ENCODE measurements around the gene LY6G6D.

Gene LY6G6D, protein sequence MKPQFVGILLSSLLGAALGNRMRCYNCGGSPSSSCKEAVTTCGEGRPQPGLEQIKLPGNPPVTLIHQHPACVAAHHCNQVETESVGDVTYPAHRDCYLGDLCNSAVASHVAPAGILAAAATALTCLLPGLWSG

DNA sequence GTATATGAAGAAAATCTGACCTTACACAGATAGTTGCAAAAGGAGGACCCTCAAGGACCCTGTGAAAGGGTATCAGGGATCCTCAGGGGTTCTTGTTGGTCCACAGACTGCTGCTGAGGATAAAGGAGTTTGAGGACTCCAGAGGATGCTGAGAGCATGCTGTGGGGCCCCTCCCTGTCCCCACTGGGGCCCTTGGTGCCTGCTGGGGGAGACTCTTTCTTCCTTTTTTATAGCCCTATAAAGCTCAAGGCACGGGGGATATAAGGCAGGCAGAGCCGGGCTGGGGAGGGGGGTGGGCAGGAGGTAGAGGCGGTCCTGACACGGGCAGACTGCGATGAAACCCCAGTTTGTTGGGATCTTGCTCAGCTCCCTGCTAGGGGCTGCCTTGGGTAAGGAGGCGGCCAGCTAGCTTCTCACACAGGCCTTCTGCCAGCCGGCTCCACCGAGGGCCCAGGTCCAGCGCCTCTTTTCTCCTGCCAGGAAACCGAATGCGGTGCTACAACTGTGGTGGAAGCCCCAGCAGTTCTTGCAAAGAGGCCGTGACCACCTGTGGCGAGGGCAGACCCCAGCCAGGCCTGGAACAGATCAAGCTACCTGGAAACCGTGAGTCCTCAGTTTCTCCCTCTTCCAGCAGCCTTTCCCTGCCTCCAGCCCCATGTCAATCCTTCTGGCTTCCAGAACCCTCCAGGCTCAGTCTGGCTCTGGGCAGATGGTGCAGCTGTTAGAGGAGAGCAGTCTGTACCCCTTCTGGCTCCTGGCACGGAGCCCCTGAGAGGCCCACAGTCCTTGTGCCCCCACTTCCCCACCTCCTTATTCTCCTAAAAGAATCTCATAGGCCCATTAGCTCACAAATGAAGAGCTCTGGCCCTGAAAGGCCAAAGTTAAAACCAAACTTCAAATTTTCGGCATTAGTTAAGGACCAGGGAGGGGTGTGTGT is at the start of gene LY6G6D:
TSS of gene LY6G6D (plus strand) at position 327 of the 937 bp plus-strand sequence. CDS start at position 335, 8 bp downstream.
- TF ChIP-seq, protein P1, sequence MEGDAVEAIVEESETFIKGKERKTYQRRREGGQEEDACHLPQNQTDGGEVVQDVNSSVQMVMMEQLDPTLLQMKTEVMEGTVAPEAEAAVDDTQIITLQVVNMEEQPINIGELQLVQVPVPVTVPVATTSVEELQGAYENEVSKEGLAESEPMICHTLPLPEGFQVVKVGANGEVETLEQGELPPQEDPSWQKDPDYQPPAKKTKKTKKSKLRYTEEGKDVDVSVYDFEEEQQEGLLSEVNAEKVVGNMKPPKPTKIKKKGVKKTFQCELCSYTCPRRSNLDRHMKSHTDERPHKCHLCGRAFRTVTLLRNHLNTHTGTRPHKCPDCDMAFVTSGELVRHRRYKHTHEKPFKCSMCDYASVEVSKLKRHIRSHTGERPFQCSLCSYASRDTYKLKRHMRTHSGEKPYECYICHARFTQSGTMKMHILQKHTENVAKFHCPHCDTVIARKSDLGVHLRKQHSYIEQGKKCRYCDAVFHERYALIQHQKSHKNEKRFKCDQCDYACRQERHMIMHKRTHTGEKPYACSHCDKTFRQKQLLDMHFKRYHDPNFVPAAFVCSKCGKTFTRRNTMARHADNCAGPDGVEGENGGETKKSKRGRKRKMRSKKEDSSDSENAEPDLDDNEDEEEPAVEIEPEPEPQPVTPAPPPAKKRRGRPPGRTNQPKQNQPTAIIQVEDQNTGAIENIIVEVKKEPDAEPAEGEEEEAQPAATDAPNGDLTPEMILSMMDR (IDR thresholded peaks at IDR 0.05), result no peak
- TF ChIP-seq ZFX (IDR thresholded peaks at IDR 0.05; ENCODE audit: borderline replicate concordance), result no peak
- H3K27ac ChIP-seq, result no peak within 1 kb of the TSS

DNA sequence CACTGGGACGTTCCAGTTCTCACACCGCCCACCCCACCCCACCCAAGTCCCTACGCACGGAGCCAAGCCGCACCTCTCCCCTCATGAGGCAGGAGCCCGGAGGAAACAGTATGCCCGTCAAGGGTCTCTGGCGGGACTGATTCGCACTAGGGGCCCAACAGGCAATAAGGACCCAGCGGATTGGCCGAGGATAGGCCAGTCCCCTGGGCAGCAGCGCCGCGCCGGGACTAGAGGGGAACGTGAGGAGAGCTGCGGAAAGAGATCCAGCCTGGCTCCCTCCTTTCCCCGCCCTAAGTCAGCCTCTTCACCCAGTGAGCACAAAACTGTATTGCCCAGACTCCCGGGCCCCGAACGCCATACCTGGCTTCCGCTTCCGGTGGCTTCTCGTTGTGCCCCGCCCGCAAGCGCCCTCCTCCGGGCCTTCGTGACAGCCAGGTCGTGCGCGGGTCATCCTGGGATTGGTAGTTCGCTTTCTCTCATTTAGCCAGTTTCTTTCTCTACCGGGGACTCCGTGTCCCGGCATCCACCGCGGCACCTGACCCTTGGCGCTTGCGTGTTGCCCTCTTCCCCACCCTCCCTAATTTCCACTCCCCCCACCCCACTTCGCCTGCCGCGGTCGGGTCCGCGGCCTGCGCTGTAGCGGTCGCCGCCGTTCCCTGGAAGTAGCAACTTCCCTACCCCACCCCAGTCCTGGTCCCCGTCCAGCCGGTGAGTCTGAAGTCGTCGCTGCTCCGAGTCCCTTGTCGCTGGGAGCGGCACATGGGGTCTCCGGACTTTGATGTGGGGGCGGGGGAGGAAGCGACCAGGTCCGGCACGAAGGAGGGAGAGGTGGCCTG is 49.4 kb upstream of the LY6G6D start, which contains the start of gene CSNK2B:
TSS of gene CSNK2B (plus strand) at position 580 of the 836 bp plus-strand sequence. CDS start 752 bp downstream, outside the sequence.
- no peak for TF ChIP-seq ZFX (IDR thresholded peaks at IDR 0.05; ENCODE audit: borderline replicate concordance)
- TF ChIP-seq, protein P1 (IDR thresholded peaks at IDR 0.05), result no peak

DNA sequence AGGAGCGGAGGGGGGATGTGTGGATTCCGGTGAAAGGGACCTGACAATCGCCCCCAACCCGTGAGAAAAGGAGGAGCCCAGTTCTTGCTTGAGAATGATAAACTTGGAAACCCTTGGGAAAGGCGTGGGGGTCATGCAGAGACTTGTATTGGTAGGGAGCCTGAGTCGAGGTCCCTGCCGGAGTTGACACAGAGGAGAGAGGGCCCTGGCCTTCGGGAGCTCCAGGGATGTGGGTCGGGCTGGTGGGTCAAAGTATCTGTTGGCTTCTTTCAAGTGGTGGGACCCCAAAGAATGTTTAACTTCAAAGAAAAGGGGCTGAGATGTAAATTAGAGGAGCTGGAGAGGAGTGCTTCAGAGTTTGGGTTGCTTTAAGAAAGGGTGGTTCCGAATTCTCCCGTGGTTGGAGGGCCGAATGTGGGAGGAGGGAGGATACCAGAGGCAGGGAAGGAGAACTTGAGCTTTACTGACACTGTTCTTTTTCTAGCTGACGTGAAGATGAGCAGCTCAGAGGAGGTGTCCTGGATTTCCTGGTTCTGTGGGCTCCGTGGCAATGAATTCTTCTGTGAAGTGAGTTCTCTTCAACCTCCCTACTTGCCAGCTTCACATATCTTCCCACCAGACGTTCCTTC is 48.7 kb upstream of the LY6G6D start:
- TF ChIP-seq ZFX (IDR thresholded peaks at IDR 0.05; ENCODE audit: borderline replicate concordance), result no peak
- TF ChIP-seq, protein P1 (IDR thresholded peaks at IDR 0.05), result no peak
- peak overlapping the region; percentile 99 for H3K27ac ChIP-seq

More for the DNA sequence above, 49.4 kb upstream of the LY6G6D start, which contains the start of gene CSNK2B:
- H3K27ac ChIP-seq, result peak within 1 kb of the TSS; percentile 99

DNA sequence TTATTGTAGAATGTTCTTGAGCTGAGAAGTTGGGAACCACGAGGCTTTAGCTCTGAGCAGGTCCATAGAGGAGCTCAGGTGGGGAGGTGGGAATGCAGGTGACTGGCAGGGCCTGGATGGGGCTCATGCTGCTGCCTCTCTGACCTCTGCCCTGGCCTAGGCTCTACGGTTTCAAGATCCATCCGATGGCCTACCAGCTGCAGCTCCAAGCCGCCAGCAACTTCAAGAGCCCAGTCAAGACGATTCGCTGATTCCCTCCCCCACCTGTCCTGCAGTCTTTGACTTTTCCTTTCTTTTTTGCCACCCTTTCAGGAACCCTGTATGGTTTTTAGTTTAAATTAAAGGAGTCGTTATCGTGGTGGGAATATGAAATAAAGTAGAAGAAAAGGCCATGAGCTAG is 45.5 kb upstream of the LY6G6D start, which contains the start of gene LY6G5B:
TSS of gene LY6G5B (plus strand) at position 301 of the 400 bp plus-strand sequence. CDS start 975 bp downstream, outside the sequence.
- TF ChIP-seq, protein P1 (IDR thresholded peaks at IDR 0.05), result no peak
- TF ChIP-seq ZFX (IDR thresholded peaks at IDR 0.05; ENCODE audit: borderline replicate concordance), result no peak
- H3K27ac ChIP-seq, result no peak within 1 kb of the TSS

DNA sequence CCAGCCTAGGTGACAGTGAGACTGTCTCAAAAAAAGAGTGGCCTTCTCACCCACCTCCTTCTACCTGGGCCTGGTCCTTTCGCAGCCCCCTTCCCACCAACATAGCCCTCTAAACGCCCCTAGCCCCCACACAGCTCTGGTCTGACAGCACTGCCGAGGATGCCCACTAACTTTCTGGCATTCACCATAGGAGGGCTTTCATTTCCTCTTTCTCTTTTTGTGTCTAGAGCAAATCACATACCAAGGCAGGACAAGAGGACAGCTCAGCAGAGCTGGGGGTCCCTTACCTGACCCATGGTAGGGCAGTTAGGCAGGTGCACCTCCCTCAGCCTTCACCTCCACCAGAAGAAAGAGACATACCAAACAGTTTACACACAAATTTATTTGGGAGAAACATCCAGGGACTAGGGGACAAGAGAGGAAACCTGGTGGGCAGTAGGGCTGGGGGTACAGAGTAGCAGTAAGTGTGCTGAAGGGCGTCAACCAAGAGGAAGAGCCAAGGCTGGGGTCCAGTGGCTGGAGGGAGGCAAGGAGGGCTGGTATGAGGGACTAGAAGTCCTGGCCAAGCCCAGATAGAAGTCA is 38.7 kb upstream of the LY6G6D start:
- no peak for TF ChIP-seq ZFX (IDR thresholded peaks at IDR 0.05; ENCODE audit: borderline replicate concordance)
- TF ChIP-seq, protein P1 (IDR thresholded peaks at IDR 0.05), result no peak
- no peak overlapping the region for H3K27ac ChIP-seq

DNA sequence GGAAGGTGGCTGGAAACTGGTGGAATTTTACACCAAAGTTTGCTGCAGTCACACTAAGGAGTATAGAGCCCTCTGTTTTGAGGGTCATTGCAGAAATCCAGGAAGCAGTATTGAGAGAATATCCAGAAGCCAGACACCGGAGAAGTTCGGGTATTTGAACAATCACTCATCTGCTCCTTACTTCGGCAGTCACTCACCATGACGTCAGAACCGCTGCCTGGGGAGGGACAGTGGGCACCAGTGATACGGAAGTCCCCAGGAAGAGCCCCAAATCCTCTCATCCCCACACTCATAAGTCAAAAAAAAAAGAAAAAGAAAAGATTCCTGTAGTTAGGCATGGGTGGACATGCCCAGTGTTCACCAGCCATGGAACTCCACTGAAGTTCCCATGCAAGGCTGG is 38.2 kb upstream of the LY6G6D start:
- TF ChIP-seq, protein P1 (IDR thresholded peaks at IDR 0.05), result no peak
- no peak for TF ChIP-seq ZFX (IDR thresholded peaks at IDR 0.05; ENCODE audit: borderline replicate concordance)
- no peak overlapping the region for H3K27ac ChIP-seq

Measured in 22Rv1 (cell line).